Stimulated activated CD8-positive, alpha-beta memory T cell treated with anti-CD3 and anti-CD28 coated beads, Interleukin-15, amount 100 ng/mL, for 1 hour (primary cell): Measurements from ENCODE around the gene GTPBP1.

ENCODE experiments used
- DNase-seq: peaks from one replicate; pipeline ENCODE4 v3.0.0-alpha.2; 2020; ENCODE audit warnings: low read depth

The GTPBP1 gene

GRCh38 chr22:38741166-38741565 is 35.4 kb downstream of the GTPBP1 start:
- no peak for DNase-seq

- no peak for DNase-seq
Observed at GRCh38 chr22:38741576-38741975, 35.8 kb downstream of the GTPBP1 start.

GRCh38 chr22:38742176-38742942 is 36.6 kb downstream of the GTPBP1 start:
- DNase-seq, result no peak

DNA sequence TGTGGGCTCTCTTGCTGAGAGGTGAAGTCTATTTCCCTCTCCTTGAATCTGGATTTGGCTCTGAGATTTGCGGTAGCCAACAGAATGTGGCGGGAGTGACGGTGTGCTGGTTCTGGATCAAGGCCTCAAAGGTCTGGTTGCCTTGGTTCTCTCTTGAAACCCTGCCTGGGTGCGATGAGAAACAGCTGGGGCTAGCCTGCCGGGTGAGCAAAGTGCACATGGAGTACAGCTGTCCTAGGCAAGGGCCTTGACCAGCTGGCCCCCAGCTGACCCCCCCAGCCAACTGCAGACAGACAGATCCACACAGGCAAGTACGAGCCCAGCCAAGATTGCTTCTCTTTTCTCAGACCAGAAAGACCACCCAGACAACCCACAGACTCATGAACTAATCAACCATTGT is 39.2 kb downstream of the GTPBP1 start:
- no peak for DNase-seq

- DNase-seq, result no peak
Observed at GRCh38 chr22:38745676-38746460, 40.1 kb downstream of the GTPBP1 start.

- no peak for DNase-seq
Observed at GRCh38 chr22:38748487-38749136, 42.9 kb downstream of the GTPBP1 start.

DNA sequence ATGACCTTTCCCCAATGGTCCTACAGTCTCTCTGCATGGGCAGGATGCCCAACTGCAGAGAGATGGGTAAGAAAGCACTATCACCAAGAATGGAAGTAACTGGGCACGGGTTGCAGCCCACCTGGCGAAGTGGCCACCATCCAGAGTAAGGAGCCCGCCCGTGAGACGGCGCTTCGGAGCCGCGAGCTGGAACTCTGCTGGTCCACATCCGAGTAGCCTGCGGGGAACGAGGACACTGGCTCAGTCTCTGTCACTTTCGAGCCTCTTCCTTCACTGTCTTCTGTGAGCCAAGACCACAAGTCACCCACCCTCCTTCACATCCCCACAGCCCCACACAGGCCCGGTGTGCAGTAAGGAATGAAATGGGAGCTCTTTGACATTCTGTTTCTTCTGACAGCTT is 44.4 kb downstream of the GTPBP1 start:
- no peak for DNase-seq

DNA sequence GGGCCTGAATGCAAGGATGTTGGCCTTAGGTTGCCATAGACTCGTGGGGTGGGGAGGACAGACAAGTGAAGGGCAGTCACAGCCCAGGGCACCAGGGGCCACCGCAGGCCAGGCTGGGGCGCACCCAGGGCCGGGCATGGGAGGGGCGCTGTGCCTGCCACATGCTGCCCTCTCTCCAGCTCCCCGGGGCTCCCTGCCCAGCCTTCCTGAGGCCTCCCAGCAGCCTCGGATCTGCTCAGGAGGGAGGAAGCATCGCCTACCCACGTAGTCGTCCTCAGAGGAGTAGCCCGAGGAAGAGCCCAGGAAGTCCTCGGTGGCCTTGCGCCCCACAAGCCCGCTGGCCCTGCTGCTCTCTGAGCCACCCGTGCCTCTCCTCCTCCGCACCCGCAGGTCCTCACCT is 44.9 kb downstream of the GTPBP1 start:
- no peak for DNase-seq

DNA sequence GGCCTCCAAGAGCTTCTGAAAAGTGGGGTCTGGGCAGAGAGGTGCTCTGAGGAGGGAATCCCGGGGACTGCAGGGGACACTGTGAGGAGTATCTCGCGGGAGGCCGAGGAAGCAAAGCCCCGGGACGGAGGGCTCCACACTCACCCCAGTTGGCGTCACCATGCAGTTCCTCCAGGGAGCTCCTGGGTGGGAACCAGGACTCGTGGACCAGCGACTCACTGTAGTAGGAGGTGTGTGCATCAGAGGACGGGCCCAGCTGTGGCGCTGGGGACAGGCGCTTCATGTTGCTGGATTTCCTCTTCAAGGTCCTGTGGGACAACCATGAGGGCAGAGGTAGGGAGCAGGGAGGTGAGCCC is 45.3 kb downstream of the GTPBP1 start:
- DNase-seq, result no peak

- DNase-seq, result peak; percentile 43
Observed at GRCh38 chr22:38751422-38752346, 45.9 kb downstream of the GTPBP1 start.

DNA sequence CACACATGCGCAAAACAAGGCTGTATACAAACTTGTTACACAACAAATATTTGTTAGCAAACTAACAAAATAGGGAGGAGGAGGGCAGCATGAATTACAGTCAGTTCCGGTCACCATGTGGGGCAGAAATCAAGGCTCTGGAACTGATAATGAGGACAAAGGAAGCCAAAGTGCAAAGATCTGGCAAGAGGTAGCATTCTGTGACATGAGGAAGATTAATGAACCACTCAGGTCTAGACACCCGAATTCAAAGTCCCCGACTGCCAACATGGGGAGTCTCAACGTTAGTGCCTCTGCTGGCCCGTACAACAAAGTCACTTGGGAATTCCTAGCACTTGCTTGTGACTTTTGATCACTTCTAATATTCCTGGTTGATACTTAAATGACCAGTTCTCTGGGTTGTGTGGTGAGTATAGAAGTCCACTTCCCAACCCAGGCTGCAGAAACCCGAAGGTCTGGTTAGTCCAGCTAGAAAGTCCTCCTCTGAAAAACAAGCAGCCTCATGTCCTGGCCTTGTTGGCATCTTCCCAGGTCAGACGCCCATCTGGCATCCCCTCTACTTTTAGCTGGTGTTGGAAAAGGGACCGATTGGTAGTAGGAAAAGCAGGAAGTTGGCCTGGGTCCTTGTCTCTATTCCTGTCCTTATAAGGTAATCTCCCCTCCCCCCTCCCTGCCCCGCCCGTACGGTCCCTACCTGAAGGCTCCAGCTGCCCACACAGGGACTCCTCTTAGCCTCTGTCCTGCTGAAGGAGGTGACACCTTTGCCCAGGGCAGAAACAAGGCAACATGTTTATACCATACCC is 48.4 kb downstream of the GTPBP1 start:
- DNase-seq, result no peak

DNA sequence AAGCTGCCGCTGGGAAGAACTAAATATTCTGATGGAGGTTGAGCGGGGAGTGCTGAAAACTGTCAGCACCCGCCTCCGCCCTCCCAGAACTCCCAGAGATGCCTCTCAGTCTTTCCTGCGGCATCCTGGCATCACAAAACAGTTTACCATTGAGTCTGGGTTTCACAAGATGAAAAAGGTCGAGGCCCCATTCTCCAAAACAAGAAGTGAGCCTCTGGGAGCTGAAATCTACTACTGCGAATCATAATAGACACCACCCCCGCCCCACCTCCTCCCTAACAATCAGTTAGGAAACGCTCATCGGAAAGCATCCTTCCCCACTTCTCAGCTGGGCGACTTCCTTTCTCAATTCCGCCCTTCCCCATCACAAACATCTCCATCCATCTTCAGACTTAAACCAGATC is 49.0 kb downstream of the GTPBP1 start:
- DNase-seq, result no peak

DNA sequence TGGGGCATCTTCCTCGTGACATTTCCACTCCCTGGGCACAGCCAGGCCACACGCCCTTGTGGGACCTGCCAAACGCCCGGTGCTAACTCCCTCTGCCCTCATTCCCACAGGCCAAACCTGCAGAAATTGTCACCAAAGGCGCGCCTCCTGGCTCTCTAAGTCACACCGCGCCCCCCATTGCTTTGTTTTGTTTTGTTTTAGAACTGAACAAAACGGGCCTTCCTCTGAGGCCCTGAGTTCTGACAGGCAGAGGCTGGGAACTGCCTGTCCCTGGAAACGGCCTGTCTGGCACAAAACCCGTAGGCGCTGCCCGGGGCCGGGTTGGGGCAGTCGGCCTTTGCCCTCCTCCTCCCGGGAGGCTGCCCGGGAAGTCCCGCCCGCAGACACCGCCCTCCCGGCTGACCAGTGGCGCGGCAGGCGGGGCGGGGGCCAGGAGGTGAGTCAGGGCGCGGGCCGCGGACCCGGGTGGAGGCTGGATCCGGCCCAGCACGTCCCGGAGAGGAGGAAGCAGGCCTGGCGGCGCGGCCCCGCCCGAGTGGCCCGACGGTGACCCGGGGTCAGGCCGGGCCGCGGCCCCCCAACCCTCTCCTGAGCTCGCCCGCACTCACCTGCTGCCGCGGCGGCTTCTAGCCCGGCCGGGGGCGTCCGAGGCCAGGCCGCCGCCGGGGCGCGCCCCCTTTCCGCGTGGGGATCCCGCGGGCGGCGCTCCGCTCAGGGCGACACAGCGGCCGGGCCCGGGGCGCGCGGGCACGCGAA is 49.6 kb downstream of the GTPBP1 start:
- no peak for DNase-seq

DNA sequence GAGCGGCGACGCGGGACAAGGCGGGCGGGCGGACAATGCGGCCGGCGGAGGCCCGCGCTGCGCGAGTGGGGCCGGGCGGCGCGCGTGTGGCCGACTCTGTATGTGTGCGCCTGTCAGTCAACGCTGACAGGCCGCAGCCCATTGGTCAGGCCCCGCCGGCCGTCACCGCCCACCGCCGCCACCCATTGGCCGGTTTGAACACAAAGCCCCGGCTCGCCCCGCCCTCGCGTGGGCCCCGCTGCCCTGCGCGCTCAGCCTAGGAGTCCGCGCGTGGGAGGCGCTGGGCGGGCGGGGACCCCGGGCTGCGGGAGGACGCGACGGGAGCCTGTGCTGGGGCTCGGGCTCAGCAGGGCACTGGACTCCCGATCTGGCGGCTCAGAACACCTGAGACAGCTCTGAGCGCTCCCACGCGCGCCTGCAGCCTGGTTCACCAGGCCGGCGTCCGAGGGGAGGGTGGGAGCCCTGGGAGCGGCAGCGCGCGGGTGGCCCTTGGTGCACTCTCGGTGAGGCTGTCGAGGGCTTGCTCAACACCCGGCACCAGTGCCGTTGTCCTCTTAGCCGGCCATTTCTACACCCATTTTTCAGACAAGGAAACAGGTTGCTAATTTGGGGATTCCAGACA is 50.3 kb downstream of the GTPBP1 start, which contains the start of gene SUN2:
SUN2 (minus strand) TSS at position 88 of the 622 bp plus-strand sequence. CDS start 3,370 bp downstream, outside the sequence.
- DNase-seq, result peak; percentile 89

DNA sequence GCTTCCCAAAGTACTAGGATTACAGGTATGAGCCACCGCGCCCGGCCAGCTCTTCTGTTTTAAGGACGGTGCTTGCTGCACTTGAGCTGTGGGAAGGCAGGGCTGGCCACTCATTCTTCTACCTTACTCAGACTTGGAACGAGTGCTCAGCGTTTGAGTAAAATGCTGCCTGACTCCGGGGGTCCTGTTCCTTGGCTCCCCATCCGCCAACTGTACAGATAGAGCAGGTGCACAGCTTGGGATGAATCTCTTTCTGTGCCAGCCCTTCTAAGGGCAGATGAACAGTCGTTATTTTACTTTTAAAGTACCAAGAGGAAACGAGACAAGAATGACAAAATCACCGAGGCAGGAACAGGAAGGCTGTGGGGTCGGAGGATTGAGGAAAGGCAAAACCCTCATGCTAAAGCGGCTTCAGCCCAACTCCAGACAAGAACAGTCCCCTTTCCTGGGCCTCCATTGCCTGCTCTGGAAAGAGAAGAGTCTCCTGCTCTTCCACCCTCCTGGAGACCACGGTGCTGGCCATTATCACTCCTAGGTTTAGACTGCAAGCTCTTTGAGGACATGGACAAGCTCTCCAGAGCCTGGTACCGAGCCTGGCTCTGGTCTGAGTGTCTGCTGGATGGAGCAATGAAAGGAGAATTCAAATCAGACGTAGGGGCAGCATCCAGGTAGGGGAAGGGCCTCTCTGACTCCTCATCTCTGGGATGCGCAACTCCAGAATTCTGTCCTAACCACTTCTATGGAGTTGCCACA is 51.1 kb downstream of the GTPBP1 start:
- DNase-seq, result no peak

DNA sequence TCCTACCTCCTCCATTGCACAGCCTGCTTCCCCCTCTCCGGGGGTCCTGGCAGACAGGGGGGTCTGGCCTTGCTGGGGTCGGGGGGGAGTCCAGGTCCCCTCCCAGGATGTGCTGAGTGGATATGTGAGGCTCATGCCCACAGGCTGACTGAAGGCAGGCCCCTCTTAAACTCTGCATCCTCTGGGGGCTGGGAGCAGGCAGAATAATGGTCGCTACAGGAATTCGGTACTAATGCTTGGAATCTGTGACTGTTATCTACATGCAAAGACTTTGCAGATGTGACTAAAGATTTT is 51.7 kb downstream of the GTPBP1 start:
- DNase-seq, result no peak

GRCh38 chr22:38758276-38758945 is 52.7 kb downstream of the GTPBP1 start:
- peak; percentile 39 for DNase-seq

GRCh38 chr22:38759005-38759404 is 53.3 kb downstream of the GTPBP1 start:
- no peak for DNase-seq
